ENCODE measurements around the gene SUGCT. TPM values are rescaled to one million over a fixed set of nuclear protein-coding genes. Genes with fewer than 3 reads are reported as not detected.
"Not testable (repeated sequence)": the region's sequence is repeated elsewhere in the genome, so short reads cannot be mapped to it uniquely, and the experiment has no call there.

Gene SUGCT
- total RNA-seq, 1 donor from 2014 or later: 11.8 TPM

GRCh38 chr7:40402661-40403060, 267.9 kb downstream of the SUGCT start:
- no peak for DNase-seq (ENCODE audit: low read depth)

- DNase-seq (ENCODE audit: low read depth): no peak
Observed at GRCh38 chr7:40403703-40404476, 269.1 kb downstream of the SUGCT start.

- DNase-seq (ENCODE audit: low read depth): no peak
Observed at GRCh38 chr7:40405991-40406390, 271.2 kb downstream of the SUGCT start.

- DNase-seq (ENCODE audit: low read depth): no peak
Observed at GRCh38 chr7:40412323-40412722, 277.5 kb downstream of the SUGCT start.

DNA sequence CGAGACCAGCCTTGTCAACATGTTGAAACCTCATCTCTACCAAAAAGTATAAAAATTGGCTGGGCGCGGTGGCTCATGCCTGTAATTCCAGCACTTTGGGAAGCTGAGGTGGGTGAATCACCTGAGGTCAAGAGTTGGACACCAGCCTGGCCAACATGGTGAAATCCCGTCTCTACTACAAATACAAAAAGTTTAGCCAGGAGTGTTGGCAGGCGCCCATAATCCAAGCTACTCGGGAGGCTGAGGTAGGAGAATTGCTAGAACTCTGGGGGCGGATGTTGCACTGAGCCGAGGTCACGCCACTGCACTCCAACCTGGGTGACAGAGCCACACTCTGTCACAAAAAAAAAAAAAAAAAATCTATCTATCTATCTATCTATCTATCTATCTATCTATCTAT, 279.9 kb downstream of the SUGCT start:
- DNase-seq (ENCODE audit: low read depth): not testable (repeated sequence)

DNA sequence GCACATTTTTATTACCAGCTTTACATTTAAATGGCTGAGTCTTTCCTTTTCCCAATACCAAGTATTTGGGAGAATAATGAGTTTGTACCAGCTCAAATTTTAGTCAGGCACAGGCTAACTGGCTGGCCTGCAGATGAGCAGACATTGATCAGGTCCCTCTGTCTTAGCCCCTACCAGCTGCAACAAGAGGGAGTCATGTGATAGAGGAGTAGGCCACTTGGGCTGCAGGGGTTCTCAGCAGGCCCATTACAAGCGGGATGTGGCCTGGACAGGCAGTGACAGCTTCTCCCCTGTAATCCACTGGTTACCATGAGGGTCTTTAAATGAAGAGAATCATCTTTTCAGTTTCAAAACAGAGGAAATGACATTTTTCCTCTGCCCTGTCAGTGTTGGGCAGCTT, 283.6 kb downstream of the SUGCT start:
- DNase-seq (ENCODE audit: low read depth): no peak

GRCh38 chr7:40418983-40419382, 284.2 kb downstream of the SUGCT start:
- DNase-seq (ENCODE audit: low read depth): no peak

DNA sequence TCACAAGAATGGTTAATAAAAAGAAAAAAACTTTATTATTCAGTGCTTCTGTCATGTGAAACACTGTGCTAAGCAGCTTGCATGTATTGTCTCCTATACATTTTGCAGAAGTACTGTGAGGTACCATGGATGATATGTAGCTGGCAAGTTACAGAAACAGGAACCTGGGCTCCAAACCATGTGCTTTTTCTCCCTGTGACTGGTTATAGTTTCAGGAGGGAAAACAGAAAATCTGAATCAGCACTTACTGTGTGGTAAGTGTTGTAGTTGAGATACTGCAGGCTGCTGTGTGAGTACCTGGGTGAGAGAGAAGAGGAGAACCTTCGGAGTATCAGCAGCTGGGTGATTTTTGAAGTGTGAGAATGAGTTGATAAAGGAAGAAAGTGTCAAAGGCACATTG, 285.0 kb downstream of the SUGCT start:
- DNase-seq (ENCODE audit: low read depth): no peak

DNA sequence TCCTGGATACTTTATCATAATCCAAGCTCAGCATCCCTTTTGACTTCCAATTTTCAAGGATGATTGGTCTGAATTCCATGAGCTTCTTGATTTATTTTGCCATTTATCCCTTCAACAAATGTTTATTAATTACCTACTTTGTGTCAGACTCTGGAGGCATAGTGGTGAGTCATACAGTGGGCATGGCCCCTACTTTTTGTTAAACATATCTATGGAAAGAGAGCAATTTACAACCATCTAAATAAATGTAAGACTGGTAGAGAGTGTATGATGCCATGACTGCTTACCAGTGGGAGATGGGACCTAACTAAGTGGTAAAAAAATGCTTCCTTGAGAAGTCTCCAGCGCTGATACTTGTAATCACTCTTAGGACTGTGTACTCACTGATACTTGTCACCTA, 286.6 kb downstream of the SUGCT start:
- DNase-seq (ENCODE audit: low read depth): peak; percentile 6

DNA sequence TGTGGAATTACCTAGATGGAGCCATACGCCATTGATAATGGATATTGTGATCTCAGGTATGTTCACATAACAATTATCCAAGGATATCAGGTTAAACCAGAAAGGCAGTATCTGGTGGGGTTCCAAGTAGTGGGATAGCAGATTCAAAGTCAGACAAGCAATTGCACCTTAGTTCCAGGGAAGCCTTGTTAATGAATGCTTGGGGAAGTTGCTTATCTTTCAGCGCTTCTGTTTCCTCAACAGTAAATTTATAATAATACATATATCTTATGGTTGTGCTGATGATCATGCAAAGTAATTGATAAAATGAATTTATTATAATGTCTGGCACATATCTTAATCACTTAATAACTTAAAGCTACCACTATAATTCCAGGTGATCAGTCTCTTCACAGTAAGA, 290.9 kb downstream of the SUGCT start:
- DNase-seq (ENCODE audit: low read depth): no peak

DNA sequence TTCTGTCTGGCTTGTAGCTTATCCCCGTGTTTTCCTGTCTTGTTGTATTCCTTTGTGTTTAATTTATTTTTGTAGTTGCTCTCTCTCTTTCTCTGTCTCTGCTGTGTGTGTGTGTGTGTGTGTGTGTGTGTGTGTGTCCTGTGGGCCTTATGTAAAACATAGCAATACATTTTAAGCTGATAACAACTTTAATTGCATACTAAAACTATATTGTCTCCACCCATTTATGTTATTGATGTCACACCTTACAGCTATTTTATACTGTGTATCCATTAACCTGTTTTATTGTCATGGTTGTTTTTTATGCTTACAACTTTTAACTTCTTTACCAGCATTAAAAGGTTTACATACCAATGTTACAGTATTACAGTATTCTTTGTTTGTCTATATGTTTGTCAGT, 293.6 kb downstream of the SUGCT start:
- DNase-seq (ENCODE audit: low read depth): no peak

- DNase-seq (ENCODE audit: low read depth): no peak
Observed at GRCh38 chr7:40429826-40430225, 295.0 kb downstream of the SUGCT start.

- DNase-seq (ENCODE audit: low read depth): no peak
Observed at GRCh38 chr7:40432046-40432445, 297.2 kb downstream of the SUGCT start.

DNA sequence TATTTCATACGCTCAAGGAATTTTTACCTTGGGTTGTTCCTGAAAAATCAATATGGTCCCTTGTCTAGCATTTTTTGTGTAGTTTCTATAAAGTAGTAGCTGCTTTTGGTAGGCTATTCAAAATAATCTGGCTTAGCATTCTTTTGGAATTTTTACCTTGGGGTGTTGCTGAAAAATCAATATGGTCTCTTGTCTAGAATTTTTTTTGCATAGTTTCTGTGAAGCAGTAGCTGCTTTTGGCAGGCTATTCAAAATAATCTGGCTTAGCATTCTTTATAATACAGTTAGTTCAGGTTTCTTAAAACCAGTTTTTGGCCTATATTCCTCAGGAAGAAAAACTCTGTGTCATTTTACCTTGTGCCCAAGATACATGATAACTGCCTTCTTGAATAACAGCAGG, 301.9 kb downstream of the SUGCT start:
- no peak for DNase-seq (ENCODE audit: low read depth)

- peak; percentile 100 for DNase-seq (ENCODE audit: low read depth)
Observed at GRCh38 chr7:40437498-40437897, 302.7 kb downstream of the SUGCT start.

GRCh38 chr7:40437936-40438634, 303.3 kb downstream of the SUGCT start:
- no peak for DNase-seq (ENCODE audit: low read depth)

DNA sequence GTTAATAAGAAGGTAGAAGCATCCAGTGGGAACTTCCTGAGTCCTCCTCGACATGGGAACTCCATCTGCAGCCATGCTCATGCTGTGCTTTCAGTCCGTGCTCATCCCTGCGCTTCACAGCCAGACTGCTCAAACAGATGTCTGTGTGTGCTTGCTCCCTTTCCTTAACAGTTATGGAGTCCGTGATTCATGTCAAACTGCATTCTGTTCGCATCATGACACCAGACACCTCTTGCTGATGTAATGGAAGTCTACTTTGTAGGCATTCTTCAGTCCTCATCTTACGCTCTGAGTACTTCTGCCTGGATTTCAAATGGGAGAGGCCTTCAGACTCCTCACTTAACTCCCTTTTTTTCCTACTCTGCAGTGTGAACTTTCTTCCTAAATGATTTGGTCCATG, 304.9 kb downstream of the SUGCT start:
- DNase-seq (ENCODE audit: low read depth): no peak

DNA sequence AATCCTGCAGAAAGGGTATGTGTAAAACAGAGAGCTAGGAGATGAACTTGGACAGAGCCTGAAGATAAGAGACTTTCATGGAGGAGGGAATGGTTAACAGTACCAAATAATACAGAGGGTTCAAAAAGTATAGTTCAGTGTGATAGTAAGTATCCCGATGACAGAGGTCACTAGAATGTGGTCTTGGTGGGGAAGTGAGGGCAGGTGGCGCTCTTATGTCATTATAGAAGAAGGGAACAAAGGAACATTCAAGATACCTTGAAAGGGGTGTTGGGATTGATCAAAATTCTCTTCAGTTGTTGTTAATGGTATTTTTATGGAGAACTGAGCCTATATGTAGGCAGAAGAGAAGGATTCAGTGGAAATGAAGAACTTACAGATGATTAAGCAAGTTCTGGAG, 312.5 kb downstream of the SUGCT start:
- DNase-seq (ENCODE audit: low read depth): no peak

- peak; percentile 19 for DNase-seq (ENCODE audit: low read depth)
Observed at GRCh38 chr7:40455485-40455884, 320.7 kb downstream of the SUGCT start.

GRCh38 chr7:40457776-40458480, 323.1 kb downstream of the SUGCT start:
- no peak for DNase-seq (ENCODE audit: low read depth)

GRCh38 chr7:40463446-40463845, 328.6 kb downstream of the SUGCT start:
- DNase-seq (ENCODE audit: low read depth): no peak

DNA sequence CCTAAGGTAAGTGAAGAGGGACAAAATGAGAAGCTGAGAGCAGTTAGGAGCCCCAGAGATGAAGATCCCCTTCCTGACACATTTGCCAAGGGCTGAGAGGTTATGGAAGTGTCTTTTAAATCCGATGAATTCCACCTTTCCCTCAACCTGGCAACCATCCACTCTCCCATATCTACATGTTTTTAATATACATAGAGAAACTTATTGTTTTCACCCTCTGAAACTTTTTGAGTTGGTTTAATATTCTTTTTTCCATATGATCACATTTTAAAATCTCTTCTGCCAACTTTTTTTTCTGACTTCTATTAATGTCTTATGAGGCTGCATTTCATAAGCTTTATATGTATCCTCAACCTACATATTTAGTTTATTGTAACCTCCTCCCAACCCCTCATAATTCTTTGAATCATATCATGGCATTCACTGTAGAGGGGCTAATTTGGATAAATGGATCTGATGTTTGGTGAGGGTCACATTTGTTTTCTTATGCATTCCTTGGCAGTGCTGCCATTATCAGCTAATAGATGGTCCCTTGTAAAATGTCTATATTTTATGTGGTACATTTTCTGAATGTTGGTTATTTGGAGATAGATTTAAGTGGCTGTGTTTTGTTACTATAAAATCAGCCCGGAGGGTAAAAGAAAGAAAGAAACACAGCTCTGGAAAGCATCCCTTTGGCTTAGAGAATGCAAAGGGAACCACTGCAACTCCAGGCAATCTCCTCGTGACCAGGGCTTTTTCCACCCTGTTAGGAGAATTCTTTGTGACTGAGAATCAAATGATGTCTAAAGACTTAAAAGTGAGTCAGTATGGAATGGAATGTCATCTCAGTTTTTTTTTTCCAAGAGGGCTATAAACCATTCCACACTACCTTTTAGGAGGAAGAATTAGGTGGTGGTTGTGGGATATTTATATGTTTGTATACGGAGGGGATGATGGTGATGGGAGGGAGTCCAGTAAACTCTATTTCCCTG, 334.4 kb downstream of the SUGCT start:
- peak; percentile 71 for DNase-seq (ENCODE audit: low read depth)
